ENCODE data around the gene APOO.

The APOO gene

GRCh38 chrX:23907498-23908218 lies at the start of gene APOO, which contains the start of gene CXorf58:
TSS of gene APOO (minus strand) at chrX:23907938. CDS start at chrX:23907702, 236 bp downstream.
TSS of gene CXorf58 (plus strand) at chrX:23908006. CDS start at chrX:23910303, 2,297 bp downstream.
- DNase-seq (ENCODE audit: low spot score): peak; percentile 90

- DNase-seq (ENCODE audit: low spot score): no peak
Measured at GRCh38 chrX:23954396-23954795, 46.7 kb upstream of the APOO start.

GRCh38 chrX:23953908-23954269 lies 46.2 kb upstream of the APOO start:
- no peak for DNase-seq (ENCODE audit: low spot score)

- no peak for DNase-seq (ENCODE audit: low spot score)
Measured at GRCh38 chrX:23952984-23953907, 45.5 kb upstream of the APOO start.

- no peak for DNase-seq (ENCODE audit: low spot score)
Measured at GRCh38 chrX:23952391-23952790, 44.7 kb upstream of the APOO start.

- no peak for DNase-seq (ENCODE audit: low spot score)
Measured at GRCh38 chrX:23945206-23945605, 37.5 kb upstream of the APOO start.

- DNase-seq (ENCODE audit: low spot score): no peak
Measured at GRCh38 chrX:23944234-23944633, 36.5 kb upstream of the APOO start.

- no peak for DNase-seq (ENCODE audit: low spot score)
Measured at GRCh38 chrX:23939203-23939602, 31.5 kb upstream of the APOO start.

GRCh38 chrX:23938690-23939089 lies 31.0 kb upstream of the APOO start:
- DNase-seq (ENCODE audit: low spot score): no peak

- no peak for DNase-seq (ENCODE audit: low spot score)
Measured at GRCh38 chrX:23937100-23937499, 29.4 kb upstream of the APOO start.

GRCh38 chrX:23936180-23936579 lies 28.4 kb upstream of the APOO start:
- DNase-seq (ENCODE audit: low spot score): no peak

GRCh38 chrX:23935106-23935505 lies 27.4 kb upstream of the APOO start:
- no peak for DNase-seq (ENCODE audit: low spot score)

GRCh38 chrX:23932046-23932445 lies 24.3 kb upstream of the APOO start:
- DNase-seq (ENCODE audit: low spot score): no peak

GRCh38 chrX:23930894-23931604 lies 23.3 kb upstream of the APOO start:
- no peak for DNase-seq (ENCODE audit: low spot score)

GRCh38 chrX:23926015-23926414 lies 18.3 kb upstream of the APOO start:
- DNase-seq (ENCODE audit: low spot score): no peak

GRCh38 chrX:23919706-23920320 lies 12.1 kb upstream of the APOO start:
- no peak for DNase-seq (ENCODE audit: low spot score)

GRCh38 chrX:23919148-23919547 lies 11.4 kb upstream of the APOO start:
- DNase-seq (ENCODE audit: low spot score): no peak

GRCh38 chrX:23911126-23911835 lies 3.5 kb upstream of the APOO start:
- no peak for DNase-seq (ENCODE audit: low spot score)

- no peak for DNase-seq (ENCODE audit: low spot score)
Measured at GRCh38 chrX:23908219-23909004, 674 bp upstream of the APOO start.

- no peak for DNase-seq (ENCODE audit: low spot score)
Measured at GRCh38 chrX:23907111-23907497, 634 bp downstream of the APOO start.

GRCh38 chrX:23904096-23904495 lies 3.6 kb downstream of the APOO start:
- no peak for DNase-seq (ENCODE audit: low spot score)

Data from left forelimb (tissue), 1 donor.